HepG2 (cell line): ENCODE results near the gene FIBP. TPM values are rescaled to one million over a fixed set of nuclear protein-coding genes. Genes with fewer than 3 reads are reported as not detected.

Experiments used
- DRAP1 ChIP-seq: IDR thresholded peaks from 2 replicates; pipeline ENCODE4 v1.6.1; 2016; ENCODE audit warnings: missing genetic modification reagents, missing compliant biosample characterization
- FOXK2 ChIP-seq: fragments of 450-650 bp; IDR thresholded peaks from 2 replicates; pipeline ENCODE4 v1.6.1; 2016
- IKZF5 ChIP-seq: IDR thresholded peaks from 2 replicates; pipeline ENCODE4 v1.6.1; 2018; ENCODE audit warnings: missing genetic modification reagents, mild to moderate bottlenecking, missing compliant biosample characterization
- LCORL ChIP-seq, 2 experiments: fragments of 450-650 bp in 1 of 2; sonication (generic) in 1 of 2; formaldehyde crosslinking in 1 of 2; IDR thresholded peaks; 2 replicates each; pipeline versions ENCODE4 v1.5.0 to v1.6.1; 2017 to 2020; ENCODE audit warnings: antibody characterized with exemption in 1 of 2, missing genetic modification reagents in 1 of 2
- PATZ1 ChIP-seq: sonication (generic); formaldehyde crosslinking; IDR thresholded peaks from 2 replicates; pipeline ENCODE4 v1.4.0; 2020; ENCODE audit warnings: missing genetic modification reagents
- PAXIP1 ChIP-seq: sonication (generic); formaldehyde crosslinking; conservative IDR thresholded peaks from 2 replicates; pipeline ENCODE4 v1.4.0; 2020; ENCODE audit warnings: mild to moderate bottlenecking, missing genetic modification reagents, moderate library complexity
- POLR2A ChIP-seq, 2 experiments: IDR thresholded peaks; 2 replicates each; pipeline ENCODE4 v1.6.1; 2011; ENCODE audit warnings: low read depth in 2 of 2, low read length in 2 of 2, mild to moderate bottlenecking in 1 of 2, moderate library complexity in 1 of 2; ENCODE audit not compliant: insufficient read depth in 1 of 2
- POLR2G ChIP-seq: fragments of 200-400 bp; formaldehyde crosslinking; IDR thresholded peaks from 2 replicates; pipeline ENCODE4 v1.6.1; 2018; ENCODE audit warnings: mild to moderate bottlenecking, low read depth, low read length, moderate library complexity
- SKIL ChIP-seq: sonication (generic); formaldehyde crosslinking; IDR thresholded peaks from 2 replicates; pipeline ENCODE4 v1.8.0; 2022; ENCODE audit warnings: missing genetic modification reagents, mild to moderate bottlenecking, moderate library complexity, borderline replicate concordance
- TP53 ChIP-seq: sonication (generic); formaldehyde crosslinking; conservative IDR thresholded peaks from 2 replicates; pipeline ENCODE4 v1.4.0; 2020; ENCODE audit warnings: missing genetic modification reagents
- ZBTB26 ChIP-seq: IDR thresholded peaks from 2 replicates; pipeline ENCODE4 v1.6.1; 2016; ENCODE audit warnings: missing compliant biosample characterization, missing genetic modification reagents, borderline replicate concordance
- ZNF143 ChIP-seq: sonication (generic); formaldehyde crosslinking; IDR thresholded peaks from 2 replicates; pipeline ENCODE4 v1.4.0; 2020; ENCODE audit warnings: missing genetic modification reagents
- ZNF597 ChIP-seq: sonication (generic); formaldehyde crosslinking; IDR thresholded peaks from 2 replicates; pipeline ENCODE4 v1.5.0; 2020; ENCODE audit warnings: missing genetic modification reagents
- ZNF615 ChIP-seq: sonication (generic); formaldehyde crosslinking; IDR thresholded peaks from 2 replicates; pipeline ENCODE4 v1.5.0; 2020; ENCODE audit warnings: mild to moderate bottlenecking, missing genetic modification reagents, borderline replicate concordance
- polyA plus RNA-seq, 8 experiments: library from polyadenylated mRNA; depleted of rRNA in 3 of 8; stranded (reverse) in 7 of 8; unstranded in 1 of 8; fragments of >200 nt; fragmentation: Illumina TruSeq in 4 of 8; extraction: Trizol in 4 of 8; gene quantifications; 2 replicates each; pipeline versions ENCODE4 v1.2.1 to v1.2.3, GENCODE V29; 2011 to 2016; ENCODE audit warnings: low read depth in 4 of 8, missing spikeins in 1 of 8, mixed read lengths in 1 of 8; ENCODE audit not compliant: insufficient read depth in 1 of 8
- total RNA-seq, 5 experiments: library from RNA; depleted of rRNA; stranded (reverse); fragments of >200 nt; fragmentation: Illumina TruSeq; extraction: Trizol; gene quantifications; 2 replicates each; pipeline ENCODE4 v1.2.3, GENCODE V29; 2016; ENCODE audit warnings: low read depth in 1 of 5

FIBP gene
- total and polyA plus RNA-seq, 2 of the 13 experiments (the other 11 are each of a cell fraction or from before 2014, with no cell fraction given) = 42.9 to 62.1 TPM

- TF ChIP-seq TP53 (CRISPR knock-in tag) = no peak
- TF ChIP-seq ZNF615 (CRISPR knock-in tag) = no peak
- no peak for TF ChIP-seq ZNF597 (CRISPR knock-in tag)
- TF ChIP-seq POLR2A (IDR thresholded peaks at IDR 0.05; ENCODE audit: insufficient read depth in 1 of 2, low read depth in 2 of 2, low read length in 2 of 2) = peak in 1 of 2 experiments; percentile 88; a peak in 2 of 4 replicates
- TF ChIP-seq ZNF143 = peak; percentile 67; the same call in 1 of the 2 replicates
- 0 out of 2 replicates have a peak, but pooled peaks have one; percentile 5 for TF ChIP-seq FOXK2
- peak; percentile 94 for TF ChIP-seq DRAP1 (CRISPR knock-in tag)
- TF ChIP-seq IKZF5 (CRISPR knock-in tag) = 0 out of 2 replicates have a peak, but pooled peaks have one; percentile 32
- no peak for TF ChIP-seq SKIL (CRISPR knock-in tag)
- TF ChIP-seq PATZ1 = peak; percentile 27; the same call in 1 of the 2 replicates
- peak; percentile 80 for TF ChIP-seq POLR2G
- TF ChIP-seq PAXIP1 (CRISPR knock-in tag) = 0 out of 2 replicates have a peak, but pooled peaks have one; percentile 23
- no peak for TF ChIP-seq LCORL (IDR thresholded peaks at IDR 0.05)
- TF ChIP-seq LCORL (CRISPR knock-in tag; IDR thresholded peaks at IDR 0.05) = peak; percentile 45; the same call in 1 of the 2 replicates
- TF ChIP-seq ZBTB26 = peak; percentile 44
These were observed 29.0 kb downstream of the FIBP start (continued) for GRCh38 chr11:65859095-65859811.
